ENCODE results near the gene GBA2. TPM values are rescaled to one million over a fixed set of nuclear protein-coding genes. Genes with fewer than 3 reads are reported as not detected.

GBA2 gene
- 100 to 1,000 TPM; 263 to 474 (median 436) TPM for total RNA-seq

DNA sequence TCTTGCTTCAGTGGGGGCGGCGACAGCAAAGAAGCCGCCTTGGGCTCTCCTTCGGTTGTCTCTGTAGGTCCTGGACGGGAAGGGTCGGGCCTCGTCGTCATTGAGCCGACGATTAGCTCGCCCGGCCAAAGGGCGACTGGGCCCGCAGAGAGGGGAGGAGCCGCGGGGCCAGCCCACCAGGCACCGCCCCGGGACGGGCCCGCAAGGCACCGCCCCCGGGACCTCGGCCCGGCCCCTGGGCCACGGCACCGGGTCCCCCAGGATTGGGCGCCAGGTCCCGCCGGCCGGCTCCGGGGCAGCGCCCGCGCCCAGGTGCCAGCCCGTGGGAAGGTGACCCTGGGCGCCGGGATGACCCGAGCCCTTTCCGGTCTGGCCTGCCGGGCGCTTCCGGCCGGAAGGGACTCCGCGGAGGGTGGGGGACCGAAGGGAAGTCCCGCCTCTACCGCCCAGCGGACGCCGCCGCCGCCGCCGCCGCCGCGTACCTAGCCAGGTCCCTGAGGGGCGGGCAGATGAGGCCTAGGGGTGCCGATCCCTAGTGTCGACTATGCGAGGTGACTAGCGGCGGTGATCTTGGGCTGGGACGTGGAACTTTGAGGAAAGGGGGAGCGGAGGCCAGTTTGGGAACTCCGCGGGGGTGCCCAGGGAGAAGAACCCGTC is at the start of gene GBA2, which contains the start of gene RGP1:
TSS of gene GBA2 (minus strand) at position 371 of the 657 bp plus-strand sequence. CDS start 524 bp downstream, outside the sequence.
TSS of gene RGP1 (plus strand) at position 430 of the 657 bp plus-strand sequence. CDS start 469 bp downstream, outside the sequence.
- H3K27ac ChIP-seq: peak within 1 kb of the TSS; percentile 97 to 99 (median 97)
- TF ChIP-seq POLR2A (IDR thresholded peaks at IDR 0.05): peak; percentile 88 to 90
- TF ChIP-seq, protein P1, sequence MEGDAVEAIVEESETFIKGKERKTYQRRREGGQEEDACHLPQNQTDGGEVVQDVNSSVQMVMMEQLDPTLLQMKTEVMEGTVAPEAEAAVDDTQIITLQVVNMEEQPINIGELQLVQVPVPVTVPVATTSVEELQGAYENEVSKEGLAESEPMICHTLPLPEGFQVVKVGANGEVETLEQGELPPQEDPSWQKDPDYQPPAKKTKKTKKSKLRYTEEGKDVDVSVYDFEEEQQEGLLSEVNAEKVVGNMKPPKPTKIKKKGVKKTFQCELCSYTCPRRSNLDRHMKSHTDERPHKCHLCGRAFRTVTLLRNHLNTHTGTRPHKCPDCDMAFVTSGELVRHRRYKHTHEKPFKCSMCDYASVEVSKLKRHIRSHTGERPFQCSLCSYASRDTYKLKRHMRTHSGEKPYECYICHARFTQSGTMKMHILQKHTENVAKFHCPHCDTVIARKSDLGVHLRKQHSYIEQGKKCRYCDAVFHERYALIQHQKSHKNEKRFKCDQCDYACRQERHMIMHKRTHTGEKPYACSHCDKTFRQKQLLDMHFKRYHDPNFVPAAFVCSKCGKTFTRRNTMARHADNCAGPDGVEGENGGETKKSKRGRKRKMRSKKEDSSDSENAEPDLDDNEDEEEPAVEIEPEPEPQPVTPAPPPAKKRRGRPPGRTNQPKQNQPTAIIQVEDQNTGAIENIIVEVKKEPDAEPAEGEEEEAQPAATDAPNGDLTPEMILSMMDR (IDR thresholded peaks at IDR 0.05): no peak
- H3K4me3 ChIP-seq: peak within 1 kb of the TSS; percentile 90 to 96 (median 94)
- no peaks in the 10 kb centered on the region for H3K9me3 ChIP-seq
- peaks cover 0 to 47% (median 0%) of the 10 kb centered on the region in 3 donors for H3K36me3 ChIP-seq
- H3K27me3 ChIP-seq: no peaks in the 10 kb centered on the region
- peak; percentile 76 to 93 (median 93) for DNase-seq
- H3K4me1 ChIP-seq: peaks cover 0 to 45% (median 17%) of the 10 kb centered on the region in 4 donors

DNA sequence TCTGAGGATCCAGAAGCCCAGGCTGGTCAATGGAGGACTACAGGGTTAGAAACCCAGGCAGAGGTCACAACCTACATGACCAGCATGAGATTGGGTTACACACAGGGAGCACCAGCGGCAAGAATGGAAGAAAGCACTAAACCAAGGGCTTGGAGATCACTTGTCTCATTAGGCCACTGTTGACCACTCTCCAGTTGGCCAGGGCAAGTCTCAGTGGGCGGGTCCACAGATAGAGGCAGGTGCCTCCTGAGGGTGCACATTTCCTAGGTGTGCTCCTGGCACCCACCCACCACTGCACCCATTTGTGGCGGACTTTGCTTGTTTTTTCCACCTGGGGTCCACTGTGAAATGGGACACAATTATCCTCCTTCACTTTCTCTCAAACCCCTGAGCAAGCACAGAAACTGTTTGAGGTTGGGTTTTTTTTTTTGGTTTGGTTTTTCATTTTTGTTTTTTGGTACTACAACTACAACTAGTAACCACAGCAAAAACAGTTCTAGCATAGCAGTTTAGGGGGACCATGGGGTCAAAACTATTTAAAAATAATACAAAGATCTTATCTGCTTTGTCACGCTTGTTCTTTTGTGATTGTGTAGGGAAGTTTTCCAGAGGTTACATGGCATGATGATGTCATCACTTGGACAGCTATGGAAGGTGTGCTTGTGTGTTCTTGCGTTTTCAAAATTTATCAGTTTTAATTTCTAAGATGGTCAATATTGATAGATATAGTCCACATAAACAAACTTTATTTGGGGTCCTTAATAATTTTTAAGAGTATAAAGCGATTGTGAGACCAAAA is 48.5 kb upstream of the GBA2 start:
- Histone ChIP-seq H3K9me3 (no peaks in the 10 kb centered on the region), H3K27ac (no peak overlapping the region), H3K27me3 (no peaks in the 10 kb centered on the region), H3K36me3 (peaks cover 0 to 11% (median 0%) of the 10 kb centered on the region in 3 donors), H3K4me1 (peaks cover 0 to 19% (median 0%) of the 10 kb centered on the region in 4 donors), H3K4me3 (no peak overlapping the region)
- DNase-seq: no peak
- no peak for TF ChIP-seq POLR2A (IDR thresholded peaks at IDR 0.05)
- TF ChIP-seq, protein P1 (IDR thresholded peaks at IDR 0.05): no peak

DNA sequence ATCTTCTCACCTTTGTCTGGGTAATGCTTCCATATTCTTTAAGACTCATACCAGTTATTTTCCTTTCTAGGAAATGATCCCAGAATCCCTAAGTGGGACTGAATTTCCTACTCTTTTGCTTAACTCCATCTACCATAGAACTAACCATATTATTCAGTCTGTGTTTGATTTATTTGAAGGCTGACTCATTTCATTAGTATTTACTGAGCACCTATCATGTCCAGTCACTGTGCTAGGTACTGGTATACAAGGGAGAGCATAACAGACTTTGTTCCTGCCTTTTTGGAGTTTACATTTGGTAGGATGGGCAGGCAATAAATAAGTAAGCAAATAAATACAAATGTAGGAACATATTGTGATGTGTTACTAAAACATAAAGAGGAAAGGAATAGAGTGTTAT is 46.7 kb upstream of the GBA2 start:
- Histone ChIP-seq H3K36me3 (peaks cover 0 to 11% (median 0%) of the 10 kb centered on the region in 3 donors), H3K4me3 (no peak overlapping the region), H3K4me1 (peaks cover 0 to 27% (median 0%) of the 10 kb centered on the region in 4 donors), H3K9me3 (no peaks in the 10 kb centered on the region), H3K27me3 (no peaks in the 10 kb centered on the region), H3K27ac (no peak overlapping the region)
- no peak for DNase-seq
- TF ChIP-seq POLR2A (IDR thresholded peaks at IDR 0.05): no peak
- TF ChIP-seq, protein P1 (IDR thresholded peaks at IDR 0.05): no peak

DNA sequence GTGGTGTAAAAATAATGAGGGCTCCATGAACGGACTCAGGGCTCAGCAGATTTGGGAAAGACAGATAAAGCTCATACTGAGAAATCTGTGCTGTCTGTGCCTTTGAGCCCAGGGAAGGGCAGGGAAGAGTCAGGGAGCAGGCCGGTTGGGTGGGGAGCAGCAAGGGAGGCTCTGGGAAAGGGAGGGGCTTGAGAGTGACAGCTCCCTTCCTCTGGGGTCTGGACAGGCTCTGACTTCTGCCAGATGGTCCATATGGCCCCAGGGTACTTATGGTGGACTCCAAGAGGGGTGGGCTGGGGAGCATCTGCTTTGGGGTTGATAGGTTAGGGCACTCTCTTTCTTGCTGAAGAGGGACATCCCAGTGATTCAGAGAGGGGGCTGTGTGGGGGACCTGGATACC is 44.4 kb upstream of the GBA2 start:
- no peaks in the 10 kb centered on the region for H3K27me3 ChIP-seq
- H3K36me3 ChIP-seq: no peaks in the 10 kb centered on the region
- TF ChIP-seq, protein P1 (IDR thresholded peaks at IDR 0.05): no peak
- TF ChIP-seq POLR2A (IDR thresholded peaks at IDR 0.05): no peak
- H3K4me3 ChIP-seq: no peak overlapping the region
- no peaks in the 10 kb centered on the region for H3K9me3 ChIP-seq
- no peak overlapping the region for H3K27ac ChIP-seq
- no peak for DNase-seq
- H3K4me1 ChIP-seq: peaks cover 0 to 27% (median 0%) of the 10 kb centered on the region in 4 donors

DNA sequence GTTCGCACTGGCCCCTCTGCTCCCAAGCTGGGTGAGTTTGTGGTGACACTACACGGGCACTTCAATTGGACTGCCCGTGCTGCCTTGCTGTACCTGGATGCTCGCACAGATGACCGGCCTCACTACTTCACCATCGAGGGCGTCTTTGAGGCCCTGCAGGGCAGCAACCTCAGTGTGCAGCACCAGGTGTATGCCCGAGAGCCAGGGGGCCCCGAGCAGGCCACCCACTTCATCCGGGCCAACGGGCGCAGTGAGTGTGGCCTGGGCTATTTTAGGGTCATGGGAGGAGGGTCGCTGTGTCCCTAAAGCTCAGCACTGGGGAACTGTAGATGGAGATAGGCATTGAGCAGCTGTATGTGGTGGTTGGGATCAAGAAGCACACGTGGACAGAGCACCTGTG is 43.8 kb upstream of the GBA2 start:
- peaks cover 0 to 27% (median 0%) of the 10 kb centered on the region in 4 donors for H3K4me1 ChIP-seq
- no peak overlapping the region for H3K27ac ChIP-seq

More for the DNA sequence above, 43.8 kb upstream of the GBA2 start:
- TF ChIP-seq POLR2A (IDR thresholded peaks at IDR 0.05): no peak
- TF ChIP-seq, protein P1 (IDR thresholded peaks at IDR 0.05): no peak
- no peaks in the 10 kb centered on the region for H3K36me3 ChIP-seq
- H3K27me3 ChIP-seq: no peaks in the 10 kb centered on the region
- no peak overlapping the region for H3K4me3 ChIP-seq
- DNase-seq: no peak
- H3K9me3 ChIP-seq: no peaks in the 10 kb centered on the region

Measured in Peyer's patch (tissue), 4 donors.